Trophoblast cell (in vitro differentiated cells and primary cell): Measurements from ENCODE around the gene ITIH6.

ENCODE experiments used
- DNase-seq, 2 donors: peaks; one replicate each; pipeline ENCODE4 v3.0.0-alpha.2; 2016
- H2AFZ ChIP-seq: 2 replicates; pipeline ENCODE4 v1.6.1; 2013; ENCODE audit warnings: low read length, moderate library complexity, mild to moderate bottlenecking; ENCODE audit not compliant: insufficient read depth, poor library complexity
- H2AK5ac ChIP-seq: 2 replicates; pipeline ENCODE4 v1.6.1; 2013; ENCODE audit warnings: mild to moderate bottlenecking, low read length
- H2BK120ac ChIP-seq: 2 replicates; pipeline ENCODE4 v1.6.1; 2013; ENCODE audit warnings: low read length, mild to moderate bottlenecking, moderate library complexity; ENCODE audit not compliant: insufficient read depth, poor library complexity
- H2BK12ac ChIP-seq: 2 replicates; pipeline ENCODE4 v1.6.1; 2013; ENCODE audit warnings: mild to moderate bottlenecking, low read length, moderate library complexity
- H2BK5ac ChIP-seq: 2 replicates; pipeline ENCODE4 v1.6.1; 2013; ENCODE audit warnings: low read length, low read depth, moderate library complexity, mild to moderate bottlenecking; ENCODE audit not compliant: poor library complexity
- H3K14ac ChIP-seq: 2 replicates; pipeline ENCODE4 v1.6.1; 2013; ENCODE audit warnings: mild to moderate bottlenecking, low read length
- H3K18ac ChIP-seq: 2 replicates; pipeline ENCODE4 v1.6.1; 2013; ENCODE audit warnings: mild to moderate bottlenecking, low read length
- H3K23ac ChIP-seq: 2 replicates; pipeline ENCODE4 v1.6.1; 2013; ENCODE audit warnings: low read length
- H3K27ac ChIP-seq: 2 replicates; pipeline ENCODE4 v1.5.1; 2013; ENCODE audit warnings: low read depth, mild to moderate bottlenecking, inconsistent platforms, low read length, moderate library complexity
- H3K27me3 ChIP-seq: 2 replicates; pipeline ENCODE4 v1.6.1; 2013; ENCODE audit warnings: inconsistent platforms, mild to moderate bottlenecking, low read length, moderate library complexity; ENCODE audit not compliant: insufficient read depth
- H3K36me3 ChIP-seq, 2 experiments: 1 replicate in 1 of 2; 2 replicates in 1 of 2; pipeline ENCODE4 v1.6.1; 2013; ENCODE audit warnings: low read length in 2 of 2, mild to moderate bottlenecking in 2 of 2, moderate library complexity in 1 of 2; ENCODE audit not compliant: insufficient read depth in 2 of 2, control insufficient read depth in 1 of 2
- H3K4ac ChIP-seq: 2 replicates; pipeline ENCODE4 v1.6.1; 2013; ENCODE audit warnings: low read depth, mild to moderate bottlenecking, low read length, moderate library complexity
- H3K4me1 ChIP-seq, 2 experiments: 1 replicate in 1 of 2; 2 replicates in 1 of 2; pipeline ENCODE4 v1.6.1; 2013; ENCODE audit warnings: low read length in 2 of 2, mild to moderate bottlenecking in 2 of 2, moderate library complexity in 1 of 2; ENCODE audit not compliant: insufficient read depth in 2 of 2, control insufficient read depth in 1 of 2
- H3K4me2 ChIP-seq: 2 replicates; pipeline ENCODE4 v1.6.1; 2013; ENCODE audit warnings: inconsistent platforms, mild to moderate bottlenecking, low read length, moderate library complexity
- H3K4me3 ChIP-seq: 2 replicates; pipeline ENCODE4 v1.5.1; 2013; ENCODE audit warnings: mild to moderate bottlenecking, low read depth, low read length, inconsistent platforms
- H3K79me1 ChIP-seq: one replicate; pipeline ENCODE4 v1.6.1; 2013; ENCODE audit warnings: low read length
- H3K79me2 ChIP-seq: 2 replicates; pipeline ENCODE4 v1.6.1; 2013; ENCODE audit warnings: low read length, mild to moderate bottlenecking; ENCODE audit not compliant: control insufficient read depth, insufficient read depth, poor library complexity
- H3K9ac ChIP-seq: 2 replicates; pipeline ENCODE4 v1.6.1; 2013; ENCODE audit warnings: mild to moderate bottlenecking, low read length
- H3K9me3 ChIP-seq: 2 replicates; pipeline ENCODE4 v1.6.1; 2013; ENCODE audit warnings: low read depth, mild to moderate bottlenecking, control low read depth, inconsistent platforms, low read length; ENCODE audit not compliant: insufficient read depth
- H4K12ac ChIP-seq: 2 replicates; pipeline ENCODE4 v1.6.1; 2013; ENCODE audit warnings: low read depth, mild to moderate bottlenecking, low read length, moderate library complexity
- H4K8ac ChIP-seq: 2 replicates; pipeline ENCODE4 v1.6.1; 2013; ENCODE audit warnings: low read depth, mild to moderate bottlenecking, low read length, moderate library complexity
- H4K91ac ChIP-seq: one replicate; pipeline ENCODE4 v1.6.1; 2013; ENCODE audit warnings: low read depth, mild to moderate bottlenecking, low read length, moderate library complexity
- WGBS: extraction: QIAGEN DNeasy Blood & Tissue Kit; methylation state at CpG from one replicate; pipeline ENCODE4 v1.1.7; 2013; ENCODE audit warnings: missing lambda C conversion rate; ENCODE audit not compliant: insufficient read length, insufficient coverage; ENCODE audit errors: extremely low coverage; 5-methylcytosine and 5-hydroxymethylcytosine counted together

Gene ITIH6

DNA sequence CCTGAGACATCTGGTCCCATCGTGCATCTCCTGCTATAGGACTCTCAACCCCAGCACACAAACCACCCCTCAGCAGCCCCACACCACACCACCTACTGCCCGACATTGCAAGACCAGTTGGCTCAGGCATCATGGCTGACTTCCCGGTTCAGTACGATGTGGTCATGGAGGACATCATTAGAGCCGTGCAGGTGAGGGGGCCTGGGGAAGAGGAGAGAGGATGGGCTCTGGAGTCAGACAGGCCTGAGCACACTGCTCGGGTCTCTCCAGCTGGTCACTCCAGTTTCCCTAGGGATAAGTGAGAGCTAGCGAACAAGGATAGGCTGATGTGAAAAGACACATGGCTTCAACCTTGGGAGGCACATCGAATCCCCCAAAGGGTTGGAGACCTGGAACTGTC is 26.7 kb upstream of the ITIH6 start:
- peaks cover 2% of the 10 kb centered on the region for H3K9me3 ChIP-seq
- no CpG with 5 or more reads among the region's 8 CpGs for WGBS
- no peak overlapping the region for H2BK12ac ChIP-seq

DNA sequence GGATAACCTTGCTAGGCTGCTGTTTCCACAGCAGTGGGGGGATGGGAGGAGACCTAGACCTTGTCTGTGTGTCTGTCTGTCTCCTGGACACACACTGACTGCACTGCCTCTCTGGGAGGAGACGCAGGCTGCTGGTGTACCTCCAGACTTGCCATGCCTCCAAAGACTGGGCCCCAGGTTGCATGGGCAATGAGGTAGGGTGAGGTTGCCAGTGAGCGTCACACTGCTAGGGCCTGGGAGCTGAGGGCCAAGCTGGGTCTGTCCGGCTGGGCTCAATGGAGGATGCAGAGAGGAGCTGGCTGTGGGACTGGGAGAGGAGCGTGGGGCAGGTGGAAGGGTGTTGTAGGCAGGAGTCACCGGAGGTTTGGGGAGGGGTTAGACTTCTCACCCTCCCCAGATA is 26.1 kb upstream of the ITIH6 start:
- Histone ChIP-seq H2AK5ac (no peak overlapping the region), H4K12ac (no peak overlapping the region), H3K4me1 (peaks cover 3 to 7% of the 10 kb centered on the region in 2 experiments), H3K36me3 (no peaks in the 10 kb centered on the region), H3K9me3 (peaks cover 2% of the 10 kb centered on the region), H2BK12ac (no peak overlapping the region), H3K23ac (no peak overlapping the region), H3K27me3 (no peaks in the 10 kb centered on the region), H2AFZ (no peak overlapping the region), H3K4ac (no peak overlapping the region), H2BK5ac (no peak overlapping the region), H4K91ac (no peak overlapping the region), H3K79me2 (no peaks in the 10 kb centered on the region), H3K27ac (no peak overlapping the region), H3K9ac (no peak overlapping the region), H3K14ac (no peak overlapping the region), H3K18ac (no peak overlapping the region), H4K8ac (no peak overlapping the region), H2BK120ac (no peak overlapping the region), H3K4me2 (no peak overlapping the region), H3K79me1 (no peaks in the 10 kb centered on the region), H3K4me3 (no peak overlapping the region)
- WGBS: no CpG with 5 or more reads among the region's 5 CpGs
- no peak for DNase-seq

More for the DNA sequence above, 26.7 kb upstream of the ITIH6 start:
- Histone ChIP-seq H4K8ac (no peak overlapping the region), H4K12ac (no peak overlapping the region), H2BK120ac (no peak overlapping the region), H3K79me1 (no peaks in the 10 kb centered on the region), H3K36me3 (no peaks in the 10 kb centered on the region), H3K14ac (no peak overlapping the region), H2AFZ (no peak overlapping the region), H3K9ac (no peak overlapping the region), H3K79me2 (no peaks in the 10 kb centered on the region), H2BK5ac (no peak overlapping the region), H3K4me3 (no peak overlapping the region), H4K91ac (no peak overlapping the region), H2AK5ac (no peak overlapping the region), H3K27ac (no peak overlapping the region), H3K27me3 (no peaks in the 10 kb centered on the region), H3K4ac (no peak overlapping the region), H3K23ac (no peak overlapping the region), H3K4me1 (peaks cover 3 to 7% of the 10 kb centered on the region in 2 experiments), H3K4me2 (no peak overlapping the region), H3K18ac (no peak overlapping the region)
- no peak for DNase-seq

GRCh38 chrX:54821310-54821709 is 23.3 kb upstream of the ITIH6 start:
- H4K91ac ChIP-seq: no peak overlapping the region
- no peak overlapping the region for H3K14ac ChIP-seq
- H3K4me3 ChIP-seq: no peak overlapping the region
- H3K79me1 ChIP-seq: no peaks in the 10 kb centered on the region
- no peak overlapping the region for H3K4me2 ChIP-seq
- no peak overlapping the region for H2BK5ac ChIP-seq
- H3K9me3 ChIP-seq: peaks cover 2% of the 10 kb centered on the region
- no peak overlapping the region for H3K27ac ChIP-seq
- no peak overlapping the region for H2AFZ ChIP-seq
- H3K4ac ChIP-seq: no peak overlapping the region
- H2BK120ac ChIP-seq: no peak overlapping the region
- WGBS: no CpG with 5 or more reads among the region's 2 CpGs
- H3K18ac ChIP-seq: no peak overlapping the region
- H2AK5ac ChIP-seq: no peak overlapping the region
- H4K8ac ChIP-seq: no peak overlapping the region
- H3K79me2 ChIP-seq: no peaks in the 10 kb centered on the region
- H3K23ac ChIP-seq: no peak overlapping the region
- H3K4me1 ChIP-seq: peaks cover under 1 to 2% of the 10 kb centered on the region in 2 experiments
- H4K12ac ChIP-seq: no peak overlapping the region
- DNase-seq: no peak
- no peak overlapping the region for H3K9ac ChIP-seq
- no peak overlapping the region for H2BK12ac ChIP-seq
- H3K27me3 ChIP-seq: no peaks in the 10 kb centered on the region
- peaks cover 2 to 3% of the 10 kb centered on the region in 2 experiments for H3K36me3 ChIP-seq

GRCh38 chrX:54820737-54821136 is 22.7 kb upstream of the ITIH6 start:
- H3K18ac ChIP-seq: no peak overlapping the region
- peaks cover 2 to 7% of the 10 kb centered on the region in 2 experiments for H3K36me3 ChIP-seq
- no peak overlapping the region for H3K14ac ChIP-seq
- H4K12ac ChIP-seq: no peak overlapping the region
- no peak overlapping the region for H2AK5ac ChIP-seq
- no peak overlapping the region for H3K4ac ChIP-seq
- no peak overlapping the region for H2BK12ac ChIP-seq
- H3K27ac ChIP-seq: no peak overlapping the region
- H3K79me2 ChIP-seq: no peaks in the 10 kb centered on the region
- H3K23ac ChIP-seq: no peak overlapping the region
- no peaks in the 10 kb centered on the region for H3K27me3 ChIP-seq
- H3K4me2 ChIP-seq: no peak overlapping the region
- no peak overlapping the region for H3K9ac ChIP-seq
- no peak overlapping the region for H2BK120ac ChIP-seq
- no peak overlapping the region for H4K91ac ChIP-seq
- no peaks in the 10 kb centered on the region for H3K4me1 ChIP-seq
- no peak overlapping the region for H2AFZ ChIP-seq
- H3K4me3 ChIP-seq: no peak overlapping the region
- H3K9me3 ChIP-seq: peaks cover 2% of the 10 kb centered on the region
- H4K8ac ChIP-seq: no peak overlapping the region
- no peaks in the 10 kb centered on the region for H3K79me1 ChIP-seq
- no peak overlapping the region for H2BK5ac ChIP-seq
- DNase-seq: peak; percentile 79 to 88
- WGBS: no CpG with 5 or more reads among the region's 7 CpGs
